GM12892 (cell line): ENCODE data around the gene ZDHHC11B.
"Not testable (repeated sequence)": the region's sequence is repeated elsewhere in the genome, so short reads cannot be mapped to it uniquely, and the experiment has no call there.

ENCODE experiments used
- POLR2A ChIP-seq: IDR thresholded peaks from 2 replicates; pipeline ENCODE4 v1.6.1; 2011; ENCODE audit warnings: low read depth, low read length, control low read depth
- POLR2AphosphoS5 ChIP-seq: IDR thresholded peaks from 2 replicates; pipeline ENCODE4 v1.6.1; 2011; ENCODE audit warnings: low read depth, low read length, control low read depth

- TF ChIP-seq POLR2AphosphoS5, POLR2A: not testable (repeated sequence)
These were observed 90.5 kb downstream of the ZDHHC11B start for GRCh38 chr5:694042-694431.
